ENCODE measurements around the gene GJA9. TPM values are rescaled to one million over a fixed set of nuclear protein-coding genes. Genes with fewer than 3 reads are reported as not detected.

GJA9 gene
- total and polyA plus RNA-seq, 12 donors: not detected

DNA sequence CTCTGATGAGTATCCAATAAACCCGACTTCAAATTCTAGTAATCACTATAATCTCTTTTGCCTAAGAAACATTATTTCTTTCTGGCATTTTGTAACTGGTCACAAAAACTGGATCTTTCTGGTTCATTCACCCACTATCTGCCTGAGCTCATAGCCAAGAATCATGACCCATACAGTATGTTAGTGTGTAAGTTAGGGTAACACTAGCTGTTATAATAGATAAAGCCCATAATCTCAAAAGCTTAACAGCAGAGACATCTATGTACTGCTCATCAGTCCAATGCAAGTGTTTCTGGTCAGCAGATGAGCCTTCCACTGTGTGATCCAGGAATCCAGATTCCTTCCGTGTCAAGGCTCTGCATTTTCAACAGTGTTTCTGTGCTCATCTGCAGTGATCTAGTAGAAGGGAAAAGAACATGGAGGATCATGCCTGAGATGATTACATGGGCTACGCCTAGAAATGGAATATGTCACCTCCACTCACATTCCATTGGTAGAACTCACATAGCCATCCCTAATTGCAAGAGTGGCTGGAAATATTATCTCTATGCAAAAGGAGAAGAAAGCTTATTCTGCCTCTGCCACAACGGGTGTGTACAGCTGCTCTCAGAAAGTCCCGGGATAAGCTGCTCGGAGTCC, 49.5 kb downstream of the GJA9 start:
- H3K36me3 ChIP-seq: peaks cover 0 to 3% (median 0%) of the 10 kb centered on the region in 9 donors
- peaks cover 0 to 30% (median 11%) of the 10 kb centered on the region in 7 donors for H3K27me3 ChIP-seq
- 64 to 74% methylated on average over 6 of the region's 6 CpGs for WGBS, 2 donors
- no peak for TF ChIP-seq CTCF (IDR thresholded peaks at IDR 0.05)
- intact Hi-C loops (cut with DNase I): loop anchor here in 8 of 10 donors (5.0 to 10.0 kb wide), 4 partner anchors 225 to 807 kb away; partner anchors contain the start of gene POU3F1 (in 1 of the 8)
- H3K4me3 ChIP-seq: no peak overlapping the region
- H3K27ac ChIP-seq: no peak overlapping the region
- no peak for ATAC-seq
- no peaks in the 10 kb centered on the region for H3K9me3 ChIP-seq
- H3K4me1 ChIP-seq: peaks cover 0 to 13% (median 0%) of the 10 kb centered on the region in 9 donors
- no peak for DNase-seq

- H3K27ac ChIP-seq: no peak overlapping the region
Observed at GRCh38 chr1:38829368-38829767, 52.0 kb downstream of the GJA9 start.

GRCh38 chr1:38827318-38827717, 54.1 kb downstream of the GJA9 start:
- ATAC-seq: no peak

More at GRCh38 chr1:38829368-38829767, 52.0 kb downstream of the GJA9 start:
- 34 to 43% methylated on average over 1 of the region's 1 CpG for WGBS, 2 donors
- Histone ChIP-seq H3K27me3 (peaks cover 0 to 38% (median 11%) of the 10 kb centered on the region in 7 donors), H3K4me3 (no peak overlapping the region), H3K36me3 (no peaks in the 10 kb centered on the region), H3K4me1 (peaks cover 0 to 5% (median 0%) of the 10 kb centered on the region in 9 donors), H3K9me3 (no peaks in the 10 kb centered on the region)
- DNase-seq (no peak), ATAC-seq (no peak)
- intact Hi-C loops (cut with DNase I): no loop called here
- no peak for TF ChIP-seq CTCF (IDR thresholded peaks at IDR 0.05)

GRCh38 chr1:38826886-38827285, 54.5 kb downstream of the GJA9 start:
- ATAC-seq (no peak), DNase-seq (no peak)
- H3K27me3 ChIP-seq: peaks cover 0 to 38% (median 14%) of the 10 kb centered on the region in 7 donors
- no peaks in the 10 kb centered on the region for H3K9me3 ChIP-seq
- no peaks in the 10 kb centered on the region for H3K36me3 ChIP-seq
- no peak overlapping the region for H3K27ac ChIP-seq
- H3K4me1 ChIP-seq: no peaks in the 10 kb centered on the region
- intact Hi-C loops (cut with DNase I): no loop called here
- no peak for TF ChIP-seq CTCF (IDR thresholded peaks at IDR 0.05)
- H3K4me3 ChIP-seq: no peak overlapping the region

More at GRCh38 chr1:38827318-38827717, 54.1 kb downstream of the GJA9 start:
- no peak overlapping the region for H3K27ac ChIP-seq
- peaks cover 0 to 38% (median 10%) of the 10 kb centered on the region in 7 donors for H3K27me3 ChIP-seq
- H3K4me3 ChIP-seq: no peak overlapping the region
- intact Hi-C loops (cut with DNase I): no loop called here
- DNase-seq: no peak
- H3K36me3 ChIP-seq: no peaks in the 10 kb centered on the region
- H3K4me1 ChIP-seq: no peaks in the 10 kb centered on the region
- no peak for TF ChIP-seq CTCF (IDR thresholded peaks at IDR 0.05)
- WGBS, 2 donors: 68 to 78% methylated on average over 2 of the region's 2 CpGs
- no peaks in the 10 kb centered on the region for H3K9me3 ChIP-seq
